ENCODE results near the gene SLC16A8. TPM values are rescaled to one million over a fixed set of nuclear protein-coding genes. Genes with fewer than 3 reads are reported as not detected.

Gene SLC16A8
- total RNA-seq, 1 experiment from 2014 or later: 1.1 TPM

DNA sequence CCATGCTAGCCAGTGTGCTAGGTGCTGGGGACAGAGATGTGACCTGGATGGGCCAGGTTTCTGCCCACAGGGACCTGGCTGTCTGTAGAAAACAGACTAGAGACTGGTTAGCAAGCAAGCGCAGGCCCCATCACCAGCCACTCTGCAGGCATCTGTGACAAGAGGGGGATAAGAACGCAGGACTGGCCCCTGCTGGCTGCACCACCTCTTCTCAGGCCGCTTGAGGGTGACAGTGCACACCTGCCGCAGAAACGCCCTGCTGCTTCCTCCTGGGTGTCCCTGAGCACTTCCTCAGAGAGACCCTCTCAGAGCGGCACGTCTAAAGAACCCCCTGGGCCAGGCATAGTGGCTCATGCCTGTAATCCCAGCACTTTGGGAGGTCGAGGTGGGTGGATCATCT, 32.7 kb downstream of the SLC16A8 start:
- no peak overlapping the region for H3K4me3 Mint-ChIP-seq
- Histone ChIP-seq H2BK15ac (ENCODE audit: low read depth, low read length) (no peak overlapping the region), H4K91ac (ENCODE audit: insufficient read length, low read depth, low read length) (no peak overlapping the region), H2AFZ (ENCODE audit: low read length) (no peak overlapping the region), H2BK12ac (ENCODE audit: insufficient read length, low read depth, low read length) (no peak overlapping the region), H3K9me3 (ENCODE audit: control insufficient read depth, low read depth, low read length) (no peaks in the 10 kb centered on the region), H3K18ac (ENCODE audit: insufficient read length, low read depth, low read length) (no peak overlapping the region), H2BK120ac (ENCODE audit: low read depth, low read length, poor library complexity, severe bottlenecking) (no peak overlapping the region), H3K27ac (ENCODE audit: insufficient read length, low read depth, low read length) (no peak overlapping the region), H4K20me1 (ENCODE audit: control insufficient read depth, insufficient read depth, insufficient read length) (no peaks in the 10 kb centered on the region), H3K4ac (ENCODE audit: low read depth, low read length) (no peak overlapping the region), H3K79me1 (ENCODE audit: insufficient read depth, low read depth, low read length, poor library complexity, severe bottlenecking) (no peaks in the 10 kb centered on the region), H4K5ac (ENCODE audit: insufficient read length, low read depth, low read length) (no peak overlapping the region), H3K9ac (ENCODE audit: extremely low read depth, insufficient read length, low read length) (no peak overlapping the region), H3K4me1 (ENCODE audit: insufficient read depth, low read length) (no peaks in the 10 kb centered on the region), H4K8ac (replicated peaks; ENCODE audit: insufficient read length, low read depth, low read length) (no peak overlapping the region), H3K27me3 (ENCODE audit: insufficient read depth, low read length) (no peaks in the 10 kb centered on the region), H3K56ac (ENCODE audit: insufficient read length, low read depth, low read length) (no peak overlapping the region), H3T11ph (ENCODE audit: low read length) (no peak overlapping the region), H3K14ac (ENCODE audit: insufficient read depth, low read length) (no peak overlapping the region), H3K23me2 (ENCODE audit: insufficient read length, low read depth, low read length, poor library complexity, severe bottlenecking) (no peaks in the 10 kb centered on the region), H2AK5ac (ENCODE audit: insufficient read length, low read length) (no peak overlapping the region), H2BK20ac (ENCODE audit: low read depth, low read length, poor library complexity, severe bottlenecking) (no peak overlapping the region), H2BK5ac (ENCODE audit: insufficient read length, low read length) (no peak overlapping the region), H3K23ac (ENCODE audit: insufficient read length, low read depth, low read length) (no peak overlapping the region), H3K79me2 (ENCODE audit: insufficient read depth, low read length) (no peaks in the 10 kb centered on the region), H3K4me2 (ENCODE audit: insufficient read depth, insufficient read length, low read length) (no peak overlapping the region)
- no peaks in the 10 kb centered on the region for H3K9me3 Mint-ChIP-seq
- H3K27me3 Mint-ChIP-seq (ENCODE audit: low read depth): peaks cover 32% of the 10 kb centered on the region
- no CpG with 5 or more reads among the region's 8 CpGs for WGBS (ENCODE audit: extremely low coverage, insufficient read length, low lambda C conversion rate)
- TF ChIP-seq CTCF (conservative IDR thresholded peaks at IDR 0.05): 0 out of 3 replicates have a peak, but pooled peaks have one; percentile 12
- H3K4me1 Mint-ChIP-seq: peaks cover 5 to 6% of the 10 kb centered on the region in 2 experiments; a peak in 3 of 4 replicates
- no peaks in the 10 kb centered on the region for H3K36me3 Mint-ChIP-seq (ENCODE audit: insufficient read depth in 1 of 3, low read depth in 3 of 3)
- DNase-seq: no peak
- H3K27ac Mint-ChIP-seq: no peak overlapping the region; a peak in 1 of 7 replicates
